ENCODE results near the gene PDXK. TPM values are rescaled to one million over a fixed set of nuclear protein-coding genes. Genes with fewer than 3 reads are reported as not detected.

The PDXK gene
- total and polyA plus RNA-seq, 9 of the 15 experiments (the other 6 are each of a cell fraction or from before 2014, with no cell fraction given) = 5.6 to 162 (median 76.5) TPM

- TF ChIP-seq ATF6 (CRISPR knock-in tag; IDR thresholded peaks at IDR 0.05) (no peak; the same call in 1 of the 2 replicates), DLX4 (CRISPR knock-in tag; IDR thresholded peaks at IDR 0.05) (no peak), PHB (CRISPR knock-in tag; IDR thresholded peaks at IDR 0.05) (no peak), PURB (CRISPR knock-in tag; IDR thresholded peaks at IDR 0.05; ENCODE audit: low read depth) (no peak), ZNF431 (CRISPR knock-in tag; IDR thresholded peaks at IDR 0.05) (peak; percentile 15; the same call in 1 of the 2 replicates), ZNF668 (CRISPR knock-in tag; IDR thresholded peaks at IDR 0.05) (no peak), ZNF277 (CRISPR knock-in tag; IDR thresholded peaks at IDR 0.05; ENCODE audit: borderline replicate concordance) (no peak), USF1 (CRISPR knock-in tag; IDR thresholded peaks at IDR 0.05) (peak; percentile 52; the same call in 1 of the 2 replicates), POU5F1 (IDR thresholded peaks at IDR 0.05; ENCODE audit: borderline replicate concordance, low read depth, low read length, partially characterized antibody) (peak; percentile 62), HDAC3 (IDR thresholded peaks at IDR 0.05; ENCODE audit: borderline replicate concordance, partially characterized antibody) (no peak), RBFOX2 (IDR thresholded peaks at IDR 0.05; ENCODE audit: low read depth, low read length) (peak; percentile 91), RBM22 (IDR thresholded peaks at IDR 0.05; ENCODE audit: low read depth, low read length, poor library complexity, severe bottlenecking) (no peak), POLR3A (IDR thresholded peaks at IDR 0.05; ENCODE audit: borderline replicate concordance, extremely low read depth, insufficient read depth, insufficient read length) (no peak), NFE2 (IDR thresholded peaks at IDR 0.05; ENCODE audit: low read depth) (peak; percentile 33; the same call in 1 of the 2 replicates), NFRKB (IDR thresholded peaks at IDR 0.05; ENCODE audit: low read depth) (no peak), HDAC2 (IDR thresholded peaks at IDR 0.05) (peak; percentile 9; the same call in 1 of the 2 replicates), TOE1 (IDR thresholded peaks at IDR 0.05; ENCODE audit: borderline replicate concordance) (no peak), TOE1 (CRISPR knock-in tag; IDR thresholded peaks at IDR 0.05; ENCODE audit: borderline replicate concordance, low read depth) (no peak), ZNF785 (CRISPR knock-in tag; IDR thresholded peaks at IDR 0.05) (no peak), E4F1 (CRISPR knock-in tag; IDR thresholded peaks at IDR 0.05; ENCODE audit: borderline replicate concordance) (no peak)
These were observed 70.5 kb downstream of the PDXK start, which contains the start of gene RRP1 (continued) for GRCh38 chr21:43789276-43790009.

All from K562 (cell line).